ENCODE results near the gene SIGLEC14. TPM values are rescaled to one million over a fixed set of nuclear protein-coding genes. Genes with fewer than 3 reads are reported as not detected.

The SIGLEC14 gene
- total and polyA plus RNA-seq, 2 donors (not counting 3 experiments of a cell fraction or from before 2014, with no cell fraction given) = 0.10 TPM; not detected in 1

- Histone ChIP-seq H2AFZ (ENCODE audit: low read depth, low read length) (no peak overlapping the region), H3K27me3 (ENCODE audit: control insufficient read depth in 2 of 2, insufficient read depth in 2 of 2, low read length in 2 of 2) (no peaks in the 10 kb centered on the region), H3K4me3 (replicated peaks in 1 of 3; ENCODE audit: insufficient read depth in 1 of 3, low read depth in 1 of 3, low read length in 3 of 3) (no peak overlapping the region), H3K27ac (ENCODE audit: insufficient read depth, low read depth, low read length) (no peak overlapping the region), H3K9ac (replicated peaks; ENCODE audit: extremely low read depth, insufficient read depth, low read length) (no peak overlapping the region), H3K79me2 (ENCODE audit: control insufficient read depth, insufficient read depth, low read length) (no peaks in the 10 kb centered on the region), H3K36me3 (ENCODE audit: control insufficient read depth in 2 of 2, extremely low read depth in 1 of 2, insufficient read depth in 2 of 2, low read length in 2 of 2) (no peaks in the 10 kb centered on the region), H3K9me1 (replicated peaks; ENCODE audit: control insufficient read depth, extremely low read depth, insufficient read depth, low read length) (no peaks in the 10 kb centered on the region), H3K9me3 (replicated peaks; ENCODE audit: control insufficient read depth, insufficient read depth, low read length) (no peaks in the 10 kb centered on the region), H4K20me1 (replicated peaks; ENCODE audit: control insufficient read depth, extremely low read depth, insufficient read depth, low read length) (no peaks in the 10 kb centered on the region), H3K4me2 (ENCODE audit: insufficient read depth, low read length) (no peak overlapping the region), H3K4me1 (ENCODE audit: control insufficient read depth, extremely low read depth, insufficient read depth, low read length) (no peaks in the 10 kb centered on the region)
- TF ChIP-seq POLR2A (IDR thresholded peaks at IDR 0.05; ENCODE audit: low read depth, low read length) (no peak), JUN (IDR thresholded peaks at IDR 0.05; ENCODE audit: borderline replicate concordance, insufficient read depth, insufficient read length, low read depth) (no peak), FOS (IDR thresholded peaks at IDR 0.05; ENCODE audit: borderline replicate concordance, insufficient read depth, low read length) (no peak), MAX (IDR thresholded peaks at IDR 0.05; ENCODE audit: insufficient read depth, insufficient read length) (no peak), MYC (IDR thresholded peaks at IDR 0.05; ENCODE audit: low read depth, low read length) (no peak), EZH2 (IDR thresholded peaks at IDR 0.05; ENCODE audit: borderline replicate concordance, low read depth, low read length, severe bottlenecking) (no peak), POLR2AphosphoS5 (IDR thresholded peaks at IDR 0.05; ENCODE audit: insufficient read depth, low read depth, low read length) (no peak), GATA2 (IDR thresholded peaks at IDR 0.05; ENCODE audit: insufficient read depth, insufficient read length, low read depth, low read length) (no peak), CTCF (IDR thresholded peaks at IDR 0.05; ENCODE audit: extremely low read depth in 1 of 2, insufficient read depth in 1 of 2, low read depth in 1 of 2, low read length in 2 of 2) (no peak)
- ChIA-PET POLR2A (no interaction called here), CTCF (interaction anchor here (1.6 to 2.0 kb wide), 3 partner anchors 13 to 36 kb away, joined by 4 to 7 read pairs (median 6); no protein-coding TSS in a partner anchor)
- no peak for DNase-seq (ENCODE audit: low read depth, low spot score)
- intact Hi-C loops (cut with micrococcal nuclease) (no loop called here), dilution Hi-C loops (cut with MboI; ENCODE audit: extremely low pct_ligation_motif_present, low sequenced_read_pairs) (no loop called here)
- BruUV-seq (replicated peaks) = no TSS peak
- no peak for FAIRE-seq
Observed at GRCh38 chr19:51621178-51621577, 25.4 kb downstream of the SIGLEC14 start.
